Spinal cord (tissue), 10 donors: Measurements from ENCODE around the gene CBLN2. TPM values are rescaled to one million over a fixed set of nuclear protein-coding genes. Genes with fewer than 3 reads are reported as not detected.
A peak's percentile ranks its signal among the peaks of the same experiment; 100 is the strongest.

ENCODE experiments used
- DNase-seq, 6 donors: peaks; one replicate each; pipeline versions ENCODE4 v3.0.0 to v3.0.0-alpha.2; 2013 to 2015; ENCODE audit warnings: low spot score in 6 of 6, low read depth in 4 of 6
- H3K27ac ChIP-seq: one replicate; pipeline ENCODE4 v1.5.1; 2013; ENCODE audit warnings: low read depth, low read length, control low read depth
- H3K27me3 ChIP-seq: one replicate; pipeline ENCODE4 v1.6.1; 2013; ENCODE audit warnings: low read length; ENCODE audit not compliant: control insufficient read depth, insufficient read depth
- H3K36me3 ChIP-seq: one replicate; pipeline ENCODE4 v1.6.1; 2013; ENCODE audit warnings: low read length; ENCODE audit not compliant: control insufficient read depth, insufficient read depth
- H3K4me1 ChIP-seq: one replicate; pipeline ENCODE4 v1.6.1; 2013; ENCODE audit warnings: low read length; ENCODE audit not compliant: control insufficient read depth, insufficient read depth
- H3K4me3 ChIP-seq: one replicate; pipeline ENCODE4 v1.5.1; 2013; ENCODE audit warnings: low read depth, low read length, control low read depth
- H3K9me3 ChIP-seq: one replicate; pipeline ENCODE4 v1.6.1; 2013; ENCODE audit warnings: low read length; ENCODE audit not compliant: control insufficient read depth, insufficient read depth
- WGBS: methylation state at CpG from one replicate; pipeline ENCODE4 v1.1.5; 2013; ENCODE audit warnings: missing lambda C conversion rate; ENCODE audit not compliant: insufficient coverage; 5-methylcytosine and 5-hydroxymethylcytosine counted together
- long read RNA-seq, 4 donors: transcript quantifications; one replicate each; lab custom pipeline, GENCODE V29; 2026
- polyA plus RNA-seq, 2 donors: library from polyadenylated mRNA; unstranded; fragments of 120-200 nt; gene quantifications; one replicate each; pipeline ENCODE4 v1.2.1, GENCODE V29; 2013; ENCODE audit not compliant: insufficient read length in 2 of 2
- total RNA-seq, 2 donors: library from RNA; depleted of rRNA in 1 of 2; stranded (reverse); fragments of 120-200 nt in 1 of 2; fragments of >200 nt in 1 of 2; gene quantifications; one replicate each; pipeline versions ENCODE4 v1.2.3 to v1.2.4, GENCODE V29; 2013 to 2014
- donor health status: healthy.

CBLN2 gene
- total RNA-seq (10 to 100 TPM; 20.0 to 73.7 TPM), polyA plus RNA-seq (10 to 100 TPM; 60.1 to 68.1 TPM)
- long read RNA-seq, donor 1, transcript CBLN2-209 (4 exons, 2,406 nt): major isoform, 10 of 31 reads
- long read RNA-seq, donor 1, transcript CBLN2-201 (5 exons, 2,945 nt): minor isoform, 8 of 31 reads
- long read RNA-seq, donor 1, partial matches to known transcripts: 9 of 31 reads
- long read RNA-seq, donor 1, other reads (novel, unspliced or antisense): 0 of 31 reads
- long read RNA-seq, donor 2: 0 reads
- long read RNA-seq, donor 3, partial matches to known transcripts: 7 of 13 reads
- long read RNA-seq, donor 3, other reads (novel, unspliced or antisense): 0 of 13 reads
- long read RNA-seq, donor 4, transcript CBLN2-201 (5 exons, 2,945 nt): major isoform, 5 of 5 reads
- long read RNA-seq, donor 4, partial matches to known transcripts: 0 of 5 reads
- long read RNA-seq, donor 4, other reads (novel, unspliced or antisense): 0 of 5 reads

DNA sequence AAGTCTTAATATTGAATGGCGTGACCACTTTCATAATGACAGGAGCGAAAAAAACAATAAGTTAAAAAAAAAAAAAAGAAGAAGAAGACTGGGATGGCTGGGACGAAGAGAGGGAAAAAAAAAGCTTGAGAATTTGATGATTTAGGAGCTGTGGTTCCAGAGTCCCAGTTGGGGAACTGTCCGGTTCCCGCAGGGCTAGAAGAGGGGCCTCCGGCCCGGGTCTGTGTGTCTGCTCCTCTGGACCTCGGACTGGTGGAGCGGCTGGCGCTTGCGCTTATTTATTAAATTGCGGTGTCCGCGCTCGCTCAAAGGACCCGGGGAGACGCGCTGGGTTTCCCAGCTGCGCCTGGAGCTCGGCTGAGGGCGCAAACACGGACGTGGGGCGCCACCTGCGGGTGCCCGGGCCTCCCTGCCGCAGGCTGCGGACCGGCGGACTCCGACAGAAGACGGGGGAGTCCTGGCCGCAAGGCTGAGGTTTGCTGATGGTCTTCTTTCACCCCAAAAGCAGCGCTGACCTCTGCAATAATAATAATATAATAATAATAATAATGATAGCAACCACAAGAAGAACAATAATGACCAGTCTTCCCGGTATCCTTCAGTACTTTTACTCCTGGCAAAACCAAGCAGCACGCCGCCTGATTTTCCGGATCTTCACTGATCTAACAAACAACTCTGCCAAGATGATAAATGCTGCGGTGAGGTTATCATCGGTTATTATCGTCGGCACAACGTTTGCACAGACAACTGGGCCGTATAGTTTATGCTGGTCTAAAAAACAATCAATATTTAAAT is at the start of gene CBLN2:
TSS of gene CBLN2 (minus strand) at position 251 of the 795 bp plus-strand sequence. CDS start 2,182 bp downstream, outside the sequence.
- H3K9me3 ChIP-seq: no peaks in the 10 kb centered on the region
- H3K27me3 ChIP-seq: peaks cover 21% of the 10 kb centered on the region
- H3K4me3 ChIP-seq: peak within 1 kb of the TSS; percentile 50
- WGBS: under 1% methylated on average over 27 of the region's 44 CpGs
- H3K36me3 ChIP-seq: no peaks in the 10 kb centered on the region
- no peak within 1 kb of the TSS for H3K27ac ChIP-seq
- peak in 5 of 6 donors; percentile 60 to 95 (median 74) for DNase-seq
- peaks cover 18% of the 10 kb centered on the region for H3K4me1 ChIP-seq

GRCh38 chr18:72588360-72588759 is 44.2 kb upstream of the CBLN2 start:
- peaks cover 3% of the 10 kb centered on the region for H3K9me3 ChIP-seq
- no peaks in the 10 kb centered on the region for H3K27me3 ChIP-seq
- no peak overlapping the region for H3K27ac ChIP-seq
- 84% methylated on average over 3 of the region's 5 CpGs for WGBS
- no peaks in the 10 kb centered on the region for H3K36me3 ChIP-seq
- DNase-seq: peak in 1 of 6 donors; percentile 68
- H3K4me1 ChIP-seq: peaks cover 6% of the 10 kb centered on the region
- H3K4me3 ChIP-seq: no peak overlapping the region

GRCh38 chr18:72584787-72585186 is 40.6 kb upstream of the CBLN2 start:
- WGBS: 90% methylated on average over 2 of the region's 3 CpGs

DNA sequence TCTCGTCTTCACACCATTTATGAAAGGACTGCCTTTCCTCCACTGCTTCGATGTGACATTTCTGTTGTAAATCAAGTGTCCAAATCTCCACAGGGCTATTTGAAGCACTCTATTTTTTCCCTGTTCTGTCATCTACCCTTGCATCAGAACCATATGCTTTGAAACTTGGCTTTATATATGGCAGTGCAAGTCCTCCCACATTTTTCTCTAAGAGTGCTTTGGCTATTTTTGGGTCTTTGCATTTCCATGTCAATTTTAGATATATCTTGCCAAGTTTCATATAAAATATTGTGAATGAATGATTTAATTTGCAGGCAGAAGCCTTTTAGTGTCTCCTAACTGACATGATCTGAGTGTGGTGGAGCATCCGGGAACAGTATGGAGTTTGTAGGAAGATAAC is 37.8 kb upstream of the CBLN2 start:
- peak in 1 of 6 donors; percentile 62 for DNase-seq
- peaks cover 6% of the 10 kb centered on the region for H3K4me1 ChIP-seq
- no CpG with 5 or more reads among the region's 3 CpGs for WGBS

More at GRCh38 chr18:72584787-72585186, 40.6 kb upstream of the CBLN2 start:
- Histone ChIP-seq H3K4me3 (no peak overlapping the region), H3K9me3 (peaks cover 1% of the 10 kb centered on the region), H3K27ac (no peak overlapping the region), H3K4me1 (peaks cover 6% of the 10 kb centered on the region), H3K27me3 (no peaks in the 10 kb centered on the region), H3K36me3 (no peaks in the 10 kb centered on the region)
- no peak for DNase-seq

DNA sequence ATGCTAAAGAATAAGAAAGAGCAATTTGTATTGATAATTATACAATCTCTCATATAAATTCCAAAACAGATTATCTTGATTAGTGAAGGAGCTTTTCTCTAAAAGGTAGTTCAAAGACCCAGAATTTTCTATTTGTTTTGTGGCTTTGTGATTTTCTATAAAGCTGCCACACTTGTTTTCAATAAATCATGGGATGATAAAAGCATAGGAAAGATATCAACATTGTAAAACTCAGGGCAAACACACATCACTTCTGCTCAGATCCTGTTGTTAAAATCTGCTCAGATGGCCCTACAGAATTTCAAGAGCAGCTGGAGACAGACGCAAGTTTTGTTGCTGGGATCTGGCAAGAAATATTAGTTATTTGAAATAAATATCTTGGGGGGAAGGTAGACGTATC is 28.8 kb upstream of the CBLN2 start:
- no peaks in the 10 kb centered on the region for H3K27me3 ChIP-seq
- H3K27ac ChIP-seq: no peak overlapping the region
- H3K4me3 ChIP-seq: no peak overlapping the region
- WGBS: no CpG with 5 or more reads among the region's 2 CpGs
- no peak for DNase-seq
- H3K9me3 ChIP-seq: no peaks in the 10 kb centered on the region
- H3K36me3 ChIP-seq: no peaks in the 10 kb centered on the region
- H3K4me1 ChIP-seq: no peaks in the 10 kb centered on the region

More for the DNA sequence above, 37.8 kb upstream of the CBLN2 start:
- Histone ChIP-seq H3K9me3 (peaks cover 1% of the 10 kb centered on the region), H3K27ac (no peak overlapping the region), H3K36me3 (no peaks in the 10 kb centered on the region), H3K27me3 (no peaks in the 10 kb centered on the region), H3K4me3 (no peak overlapping the region)

- Histone ChIP-seq H3K27ac (no peak overlapping the region), H3K36me3 (no peaks in the 10 kb centered on the region), H3K9me3 (no peaks in the 10 kb centered on the region), H3K27me3 (no peaks in the 10 kb centered on the region), H3K4me3 (no peak overlapping the region), H3K4me1 (no peaks in the 10 kb centered on the region)
- 82% methylated on average over 2 of the region's 3 CpGs for WGBS
- DNase-seq: no peak
Measured at GRCh38 chr18:72566290-72566689, 22.1 kb upstream of the CBLN2 start.

GRCh38 chr18:72555968-72556367 is 11.8 kb upstream of the CBLN2 start:
- no peaks in the 10 kb centered on the region for H3K9me3 ChIP-seq
- WGBS: no CpG with 5 or more reads among the region's 1 CpG
- no peaks in the 10 kb centered on the region for H3K4me1 ChIP-seq
- H3K27me3 ChIP-seq: no peaks in the 10 kb centered on the region
- no peak overlapping the region for H3K4me3 ChIP-seq
- no peak for DNase-seq
- no peak overlapping the region for H3K27ac ChIP-seq
- H3K36me3 ChIP-seq: no peaks in the 10 kb centered on the region

DNA sequence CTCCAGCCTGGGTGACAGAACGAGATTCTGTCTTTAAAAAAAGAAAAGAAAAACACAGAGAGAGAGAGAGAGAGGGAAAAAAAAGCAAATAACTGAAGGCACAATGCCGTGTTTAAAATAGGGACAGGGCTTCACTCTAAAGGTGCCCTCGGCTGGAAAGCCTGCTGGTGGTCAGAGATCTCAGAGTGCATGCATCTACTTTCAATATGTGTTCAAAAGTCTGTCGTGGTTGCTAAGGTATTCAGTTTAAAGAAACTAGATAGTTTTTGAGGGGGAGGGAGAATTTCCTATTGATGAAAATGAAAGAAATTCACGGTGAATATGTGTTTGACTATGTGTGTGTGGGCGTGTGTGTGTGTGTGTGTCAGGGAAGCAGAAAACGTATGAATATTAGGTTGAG is 11.0 kb upstream of the CBLN2 start:
- DNase-seq: no peak
- Histone ChIP-seq H3K27me3 (no peaks in the 10 kb centered on the region), H3K36me3 (no peaks in the 10 kb centered on the region), H3K9me3 (no peaks in the 10 kb centered on the region), H3K27ac (no peak overlapping the region), H3K4me3 (no peak overlapping the region), H3K4me1 (no peaks in the 10 kb centered on the region)
- WGBS: 76% methylated on average over 5 of the region's 7 CpGs

GRCh38 chr18:72543357-72544055 is 636 bp downstream of the CBLN2 start:
- under 1% methylated on average over 67 of the region's 73 CpGs for WGBS
- peak overlapping the region; percentile 50 for H3K4me3 ChIP-seq
- peaks cover 21% of the 10 kb centered on the region for H3K27me3 ChIP-seq
- H3K27ac ChIP-seq: no peak overlapping the region
- peaks cover 18% of the 10 kb centered on the region for H3K4me1 ChIP-seq
- no peaks in the 10 kb centered on the region for H3K9me3 ChIP-seq
- DNase-seq: peak in 2 of 6 donors; percentile 62 to 65
- no peaks in the 10 kb centered on the region for H3K36me3 ChIP-seq
